A673 (cell line): ENCODE results near the gene LEFTY1. TPM values are rescaled to one million over a fixed set of nuclear protein-coding genes. Genes with fewer than 3 reads are reported as not detected.

Experiments used
- BruUV-seq: library from RNA; stranded (reverse); fragments of 400-500 nt; replicated peaks from 2 replicates; lab custom pipeline; 2021; lab: Mats Ljungman, UMichigan
- CTCF ChIA-PET: fragments of 300-600 bp; sonication (Branson Sonifier 250); formaldehyde crosslinking; loops from one replicate; lab custom pipeline; 2022; ENCODE audit warnings: antibody characterized with exemption; lab: Charles Lee
- POLR2A ChIA-PET: fragments of 300-600 bp; sonication (Branson Sonifier 250); formaldehyde crosslinking; loops from one replicate; lab custom pipeline; 2022; ENCODE audit warnings: antibody characterized with exemption; ENCODE audit not compliant: low non-redundant PET; lab: Charles Lee
- DNase-seq: peaks from one replicate; pipeline ENCODE4 v3.0.0-alpha.2; 2015; ENCODE audit warnings: low spot score
- H3K27ac ChIP-seq: fragments of 200-600 bp; sonication (generic); 2 replicates; pipeline ENCODE4 v1.5.1; 2016; ENCODE audit warnings: mixed run types, low read depth, mild to moderate bottlenecking, mixed read lengths, antibody characterized with exemption, low read length; ENCODE audit not compliant: poor library complexity, severe bottlenecking
- H3K27me3 ChIP-seq: fragments of 200-600 bp; sonication (generic); replicated peaks from 2 replicates; pipeline ENCODE4 v1.6.1; 2017; ENCODE audit warnings: mixed run types, low read depth, mild to moderate bottlenecking, mixed read lengths, antibody characterized with exemption, low read length; ENCODE audit not compliant: insufficient read depth, poor library complexity
- H3K36me3 ChIP-seq: fragments of 200-600 bp; sonication (generic); 2 replicates; pipeline ENCODE4 v1.6.1; 2016; ENCODE audit warnings: mixed run types, mild to moderate bottlenecking, mixed read lengths, antibody characterized with exemption, low read length; ENCODE audit not compliant: insufficient read depth, poor library complexity, severe bottlenecking
- H3K4me1 ChIP-seq: fragments of 200-600 bp; sonication (generic); 2 replicates; pipeline ENCODE4 v1.6.1; 2017; ENCODE audit warnings: mixed run types, mild to moderate bottlenecking, mixed read lengths, antibody characterized with exemption, low read length; ENCODE audit not compliant: insufficient read depth, poor library complexity, severe bottlenecking
- H3K4me3 ChIP-seq: fragments of 200-600 bp; sonication (generic); 2 replicates; pipeline ENCODE4 v1.5.1; 2016; ENCODE audit warnings: low read depth, mixed run types, mild to moderate bottlenecking, mixed read lengths, low read length; ENCODE audit not compliant: poor library complexity, severe bottlenecking
- H3K9me3 ChIP-seq: fragments of 200-600 bp; sonication (generic); 2 replicates; pipeline ENCODE4 v1.6.1; 2016; ENCODE audit warnings: mixed run types, low read depth, mild to moderate bottlenecking, mixed read lengths, antibody characterized with exemption, low read length; ENCODE audit not compliant: poor library complexity, severe bottlenecking
- EZH2 ChIP-seq: fragments of 200-600 bp; sonication (generic); IDR thresholded peaks from 2 replicates; pipeline ENCODE4 v1.6.1; 2017; ENCODE audit warnings: borderline replicate concordance, low read depth, mild to moderate bottlenecking, mixed read lengths, antibody characterized with exemption, low read length; ENCODE audit not compliant: poor library complexity, severe bottlenecking
- intact Hi-C: fragments of 100-400 bp; cut with micrococcal nuclease; formaldehyde crosslinking; loops from one replicate; pipeline ENCODE4 v1.10.0; 2022; ENCODE audit not compliant: unreplicated experiment
- total RNA-seq: library from RNA; stranded (reverse); gene quantifications from 2 replicates; pipeline ENCODE4 v1.2.3, GENCODE V29; 2021
- TF ChIP-seq, protein P1 (sequence below): fragments of 300-800, 200-600 bp; sonication (generic); conservative IDR thresholded peaks from 2 replicates; pipeline ENCODE4 v1.5.1; 2017; ENCODE audit warnings: low read depth, mild to moderate bottlenecking, antibody characterized with exemption, low read length, moderate library complexity, mixed read lengths

The LEFTY1 gene
- total RNA-seq, 1 experiment from 2014 or later = not detected

DNA sequence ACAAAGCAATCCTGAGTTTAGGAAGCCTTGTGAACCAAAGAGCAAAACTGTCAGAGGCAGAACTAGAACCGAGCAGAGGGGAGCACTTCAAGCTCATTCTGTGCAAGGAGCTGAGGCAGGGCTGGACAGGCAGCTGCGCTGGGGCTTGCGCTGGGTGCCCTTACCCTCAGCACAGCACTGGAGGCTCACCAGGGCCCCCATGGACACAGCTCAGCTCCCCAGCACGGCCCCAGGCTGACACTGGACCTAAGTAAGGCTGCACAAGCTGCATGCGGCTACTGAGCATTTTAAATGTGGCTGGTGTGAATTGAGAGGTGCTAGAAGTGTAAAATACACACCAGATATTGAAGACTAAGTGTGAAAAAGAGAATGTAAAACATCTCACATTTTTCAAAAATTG lies 28.8 kb downstream of the LEFTY1 start:
- H3K27me3 ChIP-seq = no peaks in the 10 kb centered on the region
- no peak overlapping the region for H3K4me3 ChIP-seq
- H3K9me3 ChIP-seq = no peaks in the 10 kb centered on the region
- no peak overlapping the region for H3K27ac ChIP-seq
- peaks cover 4% of the 10 kb centered on the region for H3K36me3 ChIP-seq
- H3K4me1 ChIP-seq = no peaks in the 10 kb centered on the region
- intact Hi-C loops = no loop called here
- no peak for DNase-seq
- ChIA-PET POLR2A (no interaction called here), CTCF (no interaction called here)
- no TSS peak for BruUV-seq
- TF ChIP-seq EZH2 = no peak
- TF ChIP-seq, protein P1, sequence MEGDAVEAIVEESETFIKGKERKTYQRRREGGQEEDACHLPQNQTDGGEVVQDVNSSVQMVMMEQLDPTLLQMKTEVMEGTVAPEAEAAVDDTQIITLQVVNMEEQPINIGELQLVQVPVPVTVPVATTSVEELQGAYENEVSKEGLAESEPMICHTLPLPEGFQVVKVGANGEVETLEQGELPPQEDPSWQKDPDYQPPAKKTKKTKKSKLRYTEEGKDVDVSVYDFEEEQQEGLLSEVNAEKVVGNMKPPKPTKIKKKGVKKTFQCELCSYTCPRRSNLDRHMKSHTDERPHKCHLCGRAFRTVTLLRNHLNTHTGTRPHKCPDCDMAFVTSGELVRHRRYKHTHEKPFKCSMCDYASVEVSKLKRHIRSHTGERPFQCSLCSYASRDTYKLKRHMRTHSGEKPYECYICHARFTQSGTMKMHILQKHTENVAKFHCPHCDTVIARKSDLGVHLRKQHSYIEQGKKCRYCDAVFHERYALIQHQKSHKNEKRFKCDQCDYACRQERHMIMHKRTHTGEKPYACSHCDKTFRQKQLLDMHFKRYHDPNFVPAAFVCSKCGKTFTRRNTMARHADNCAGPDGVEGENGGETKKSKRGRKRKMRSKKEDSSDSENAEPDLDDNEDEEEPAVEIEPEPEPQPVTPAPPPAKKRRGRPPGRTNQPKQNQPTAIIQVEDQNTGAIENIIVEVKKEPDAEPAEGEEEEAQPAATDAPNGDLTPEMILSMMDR = no peak

DNA sequence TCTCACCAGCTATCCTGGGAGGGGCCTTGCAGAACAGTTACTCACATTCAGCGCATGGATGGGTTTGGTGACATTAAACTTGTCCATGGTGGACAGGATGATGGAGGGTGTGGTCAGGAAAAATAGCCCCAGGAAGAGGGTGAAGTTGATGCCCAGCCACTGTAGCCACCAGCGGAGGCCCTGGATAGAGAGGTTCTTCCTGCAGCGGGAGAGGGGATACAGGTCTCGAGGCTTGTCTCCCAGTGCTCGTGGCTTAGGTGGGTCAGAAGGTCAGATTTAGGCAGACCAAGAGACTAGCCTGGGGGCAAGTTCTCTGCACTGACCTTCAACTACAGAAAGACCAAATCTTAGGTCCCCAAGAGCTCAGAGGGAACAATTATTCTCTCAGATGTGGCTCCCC lies 29.8 kb downstream of the LEFTY1 start:
- Histone ChIP-seq H3K4me1 (no peaks in the 10 kb centered on the region), H3K27me3 (no peaks in the 10 kb centered on the region), H3K4me3 (no peak overlapping the region), H3K36me3 (peaks cover 4% of the 10 kb centered on the region), H3K27ac (no peak overlapping the region), H3K9me3 (no peaks in the 10 kb centered on the region)
- intact Hi-C loops = no loop called here
- DNase-seq = no peak
- CTCF ChIA-PET = no interaction called here
- POLR2A ChIA-PET = no interaction called here
- no TSS peak for BruUV-seq
- no peak for TF ChIP-seq EZH2
- TF ChIP-seq, protein P1 = no peak

DNA sequence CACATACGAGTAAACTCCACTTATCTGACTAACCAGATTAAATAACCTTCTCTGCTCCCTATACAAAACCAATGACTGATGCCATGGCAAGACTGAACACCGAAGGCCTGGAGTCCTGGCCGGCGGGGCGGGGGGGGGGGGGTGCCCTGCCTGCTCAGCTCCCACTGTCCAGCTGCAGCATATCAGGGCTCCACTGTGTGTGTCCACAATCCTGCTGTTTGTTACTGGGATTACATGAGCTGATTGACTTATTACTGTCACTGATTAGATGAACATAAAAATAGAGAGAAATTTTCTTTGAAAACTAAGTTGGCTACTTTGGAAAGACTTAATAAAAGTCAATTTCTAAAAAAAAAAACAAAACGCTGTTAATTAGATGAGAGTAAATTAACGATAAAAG lies 31.7 kb downstream of the LEFTY1 start:
- Histone ChIP-seq H3K36me3 (peaks cover 3% of the 10 kb centered on the region), H3K4me1 (no peaks in the 10 kb centered on the region), H3K27me3 (no peaks in the 10 kb centered on the region), H3K27ac (no peak overlapping the region), H3K4me3 (no peak overlapping the region), H3K9me3 (no peaks in the 10 kb centered on the region)
- CTCF ChIA-PET = no interaction called here
- intact Hi-C loops = no loop called here
- no TSS peak for BruUV-seq
- POLR2A ChIA-PET = no interaction called here
- no peak for DNase-seq
- no peak for TF ChIP-seq EZH2
- TF ChIP-seq, protein P1 = no peak
